Fibroblast of lung (primary cell): ENCODE data around the gene ITPKA. TPM values are rescaled to one million over a fixed set of nuclear protein-coding genes. Genes with fewer than 3 reads are reported as not detected.

ENCODE experiments used
- DNase-seq, 2 donors: peaks; one replicate each; pipeline versions ENCODE4 v3.0.0 to v3.0.0-alpha.2; 2010; ENCODE audit warnings: low read depth in 2 of 2
- H2AFZ ChIP-seq: 2 replicates; pipeline ENCODE4 v1.5.1; 2012; ENCODE audit warnings: low read length, control low read depth, inconsistent platforms
- H3K27ac ChIP-seq: 2 replicates; pipeline ENCODE4 v1.5.1; 2011; ENCODE audit warnings: low read length, control low read depth; ENCODE audit not compliant: insufficient read depth
- H3K27me3 ChIP-seq: 2 replicates; pipeline ENCODE4 v1.5.1; 2011; ENCODE audit warnings: mild to moderate bottlenecking, low read length; ENCODE audit not compliant: control insufficient read depth, insufficient read depth
- H3K36me3 ChIP-seq: 2 replicates; pipeline ENCODE4 v1.5.1; 2011; ENCODE audit warnings: low read length; ENCODE audit not compliant: control insufficient read depth, insufficient read depth
- H3K4me1 ChIP-seq: 2 replicates; pipeline ENCODE4 v1.5.1; 2011; ENCODE audit warnings: low read length; ENCODE audit not compliant: control insufficient read depth, insufficient read depth; ENCODE audit errors: extremely low read depth
- H3K4me2 ChIP-seq: 2 replicates; pipeline ENCODE4 v1.5.1; 2011; ENCODE audit warnings: low read length, control low read depth; ENCODE audit not compliant: insufficient read depth; ENCODE audit errors: extremely low read depth
- H3K4me3 ChIP-seq, 4 experiments: fragments of 200-600 bp in 1 of 4; sonication (generic) in 1 of 4; replicated peaks in 1 of 4; 2 replicates each; pipeline ENCODE4 v1.5.1; 2011 to 2016; ENCODE audit warnings: low read length in 4 of 4, low read depth in 3 of 4, mild to moderate bottlenecking in 3 of 4, control low read depth in 2 of 4, inconsistent platforms in 1 of 4, mixed read lengths in 1 of 4; ENCODE audit not compliant: insufficient read depth in 1 of 4; ENCODE audit errors: control extremely low read depth in 1 of 4
- H3K79me2 ChIP-seq: 2 replicates; pipeline ENCODE4 v1.5.1; 2012; ENCODE audit warnings: mild to moderate bottlenecking, low read length, inconsistent platforms; ENCODE audit not compliant: control insufficient read depth, insufficient read depth
- H3K9ac ChIP-seq: 2 replicates; pipeline ENCODE4 v1.5.1; 2011; ENCODE audit warnings: mild to moderate bottlenecking, low read length, control low read depth; ENCODE audit not compliant: insufficient read depth
- H3K9me3 ChIP-seq: 2 replicates; pipeline ENCODE4 v1.5.1; 2012; ENCODE audit warnings: low read depth, low read length; ENCODE audit not compliant: control insufficient read depth, insufficient read depth
- H4K20me1 ChIP-seq: 2 replicates; pipeline ENCODE4 v1.5.1; 2011; ENCODE audit warnings: low read length; ENCODE audit not compliant: control insufficient read depth, insufficient read depth; ENCODE audit errors: extremely low read depth
- CTCF ChIP-seq, 2 donors: IDR thresholded peaks in 1 of 2; conservative IDR thresholded peaks in 1 of 2; 1 replicate in 1 of 2; 2 replicates in 1 of 2; pipeline ENCODE4 v1.5.1; 2011 to 2012; ENCODE audit warnings: low read length in 2 of 2, control low read depth in 1 of 2, inconsistent platforms in 1 of 2, low read depth in 1 of 2, mild to moderate bottlenecking in 1 of 2
- EZH2 ChIP-seq: IDR thresholded peaks from 2 replicates; pipeline ENCODE4 v1.5.1; 2012; ENCODE audit warnings: low read length, control low read depth, mild to moderate bottlenecking; ENCODE audit errors: missing control alignments
- polyA plus RNA-seq, 2 donors: library from polyadenylated mRNA; depleted of rRNA in 1 of 2; stranded (reverse) in 1 of 2; unstranded in 1 of 2; fragments of >200 nt; gene quantifications; 2 replicates each; pipeline ENCODE4 v1.2.1, GENCODE V29; 2011 to 2012; ENCODE audit warnings: missing spikeins in 1 of 2
- total RNA-seq: library from RNA; depleted of rRNA; stranded (reverse); fragments of >200 nt; gene quantifications from 2 replicates; pipeline ENCODE4 v1.2.1, GENCODE V29; 2014

Gene ITPKA
- total and polyA plus RNA-seq, 2 donors (not counting 1 experiment from before 2014, with no cell fraction given): 0.32 to 35.0 TPM

GRCh38 chr15:41476416-41477048 lies 17.1 kb upstream of the ITPKA start:
- no peak overlapping the region for H3K27ac ChIP-seq
- H2AFZ ChIP-seq: no peak overlapping the region
- no peaks in the 10 kb centered on the region for H3K27me3 ChIP-seq
- H3K9ac ChIP-seq: no peak overlapping the region
- H3K79me2 ChIP-seq: no peaks in the 10 kb centered on the region
- H3K4me1 ChIP-seq: peaks cover 2% of the 10 kb centered on the region
- no peaks in the 10 kb centered on the region for H4K20me1 ChIP-seq
- no peak overlapping the region for H3K4me2 ChIP-seq
- TF ChIP-seq CTCF (conservative IDR thresholded peaks at IDR 0.05 in 1 of 2, IDR thresholded peaks at IDR 0.05 in 1 of 2; ENCODE audit: low read depth in 1 of 2, low read length in 2 of 2) (no peak), EZH2 (no peak)
- no peak overlapping the region for H3K4me3 ChIP-seq
- peaks cover 21% of the 10 kb centered on the region for H3K36me3 ChIP-seq
- peak in 1 of 2 donors; percentile 46 for DNase-seq
- H3K9me3 ChIP-seq: no peaks in the 10 kb centered on the region

GRCh38 chr15:41480396-41481140 lies 13.1 kb upstream of the ITPKA start:
- no peak overlapping the region for H2AFZ ChIP-seq
- peaks cover 21% of the 10 kb centered on the region for H3K36me3 ChIP-seq
- H4K20me1 ChIP-seq: no peaks in the 10 kb centered on the region
- H3K27ac ChIP-seq: no peak overlapping the region
- peaks cover 2% of the 10 kb centered on the region for H3K4me1 ChIP-seq
- no peaks in the 10 kb centered on the region for H3K79me2 ChIP-seq
- TF ChIP-seq EZH2: no peak
- no peak for TF ChIP-seq CTCF (conservative IDR thresholded peaks at IDR 0.05 in 1 of 2, IDR thresholded peaks at IDR 0.05 in 1 of 2; ENCODE audit: low read depth in 1 of 2, low read length in 2 of 2)
- no peak overlapping the region for H3K4me3 ChIP-seq
- no peak overlapping the region for H3K4me2 ChIP-seq
- no peaks in the 10 kb centered on the region for H3K9me3 ChIP-seq
- H3K27me3 ChIP-seq: no peaks in the 10 kb centered on the region
- no peak overlapping the region for H3K9ac ChIP-seq
- DNase-seq: no peak

GRCh38 chr15:41482110-41482877 lies 11.4 kb upstream of the ITPKA start:
- no peaks in the 10 kb centered on the region for H3K27me3 ChIP-seq
- no peak overlapping the region for H2AFZ ChIP-seq
- no peak overlapping the region for H3K4me3 ChIP-seq
- no peak overlapping the region for H3K9ac ChIP-seq
- no peaks in the 10 kb centered on the region for H3K4me1 ChIP-seq
- H4K20me1 ChIP-seq: no peaks in the 10 kb centered on the region
- no peaks in the 10 kb centered on the region for H3K79me2 ChIP-seq
- H3K4me2 ChIP-seq: no peak overlapping the region
- H3K9me3 ChIP-seq: no peaks in the 10 kb centered on the region
- H3K36me3 ChIP-seq: peaks cover 17% of the 10 kb centered on the region
- TF ChIP-seq CTCF (conservative IDR thresholded peaks at IDR 0.05 in 1 of 2, IDR thresholded peaks at IDR 0.05 in 1 of 2; ENCODE audit: low read depth in 1 of 2, low read length in 2 of 2) (no peak), EZH2 (no peak)
- H3K27ac ChIP-seq: no peak overlapping the region
- DNase-seq: no peak
